Fibroblast of lung (primary cell): ENCODE measurements around the gene AVP. TPM values are rescaled to one million over a fixed set of nuclear protein-coding genes. Genes with fewer than 3 reads are reported as not detected.

Source experiments
- DNase-seq, 2 donors: peaks; one replicate each; pipeline versions ENCODE4 v3.0.0 to v3.0.0-alpha.2; 2010; ENCODE audit warnings: low read depth in 2 of 2
- H2AFZ ChIP-seq: 2 replicates; pipeline ENCODE4 v1.5.1; 2012; ENCODE audit warnings: low read length, control low read depth, inconsistent platforms
- H3K27ac ChIP-seq: 2 replicates; pipeline ENCODE4 v1.5.1; 2011; ENCODE audit warnings: low read length, control low read depth; ENCODE audit not compliant: insufficient read depth
- H3K27me3 ChIP-seq: 2 replicates; pipeline ENCODE4 v1.5.1; 2011; ENCODE audit warnings: mild to moderate bottlenecking, low read length; ENCODE audit not compliant: control insufficient read depth, insufficient read depth
- H3K36me3 ChIP-seq: 2 replicates; pipeline ENCODE4 v1.5.1; 2011; ENCODE audit warnings: low read length; ENCODE audit not compliant: control insufficient read depth, insufficient read depth
- H3K4me1 ChIP-seq: 2 replicates; pipeline ENCODE4 v1.5.1; 2011; ENCODE audit warnings: low read length; ENCODE audit not compliant: control insufficient read depth, insufficient read depth; ENCODE audit errors: extremely low read depth
- H3K4me2 ChIP-seq: 2 replicates; pipeline ENCODE4 v1.5.1; 2011; ENCODE audit warnings: low read length, control low read depth; ENCODE audit not compliant: insufficient read depth; ENCODE audit errors: extremely low read depth
- H3K4me3 ChIP-seq, 4 experiments: fragments of 200-600 bp in 1 of 4; sonication (generic) in 1 of 4; replicated peaks in 1 of 4; 2 replicates each; pipeline ENCODE4 v1.5.1; 2011 to 2016; ENCODE audit warnings: low read length in 4 of 4, low read depth in 3 of 4, mild to moderate bottlenecking in 3 of 4, control low read depth in 2 of 4, inconsistent platforms in 1 of 4, mixed read lengths in 1 of 4; ENCODE audit not compliant: insufficient read depth in 1 of 4; ENCODE audit errors: control extremely low read depth in 1 of 4
- H3K79me2 ChIP-seq: 2 replicates; pipeline ENCODE4 v1.5.1; 2012; ENCODE audit warnings: mild to moderate bottlenecking, low read length, inconsistent platforms; ENCODE audit not compliant: control insufficient read depth, insufficient read depth
- H3K9ac ChIP-seq: 2 replicates; pipeline ENCODE4 v1.5.1; 2011; ENCODE audit warnings: mild to moderate bottlenecking, low read length, control low read depth; ENCODE audit not compliant: insufficient read depth
- H3K9me3 ChIP-seq: 2 replicates; pipeline ENCODE4 v1.5.1; 2012; ENCODE audit warnings: low read depth, low read length; ENCODE audit not compliant: control insufficient read depth, insufficient read depth
- H4K20me1 ChIP-seq: 2 replicates; pipeline ENCODE4 v1.5.1; 2011; ENCODE audit warnings: low read length; ENCODE audit not compliant: control insufficient read depth, insufficient read depth; ENCODE audit errors: extremely low read depth
- EZH2 ChIP-seq: IDR thresholded peaks from 2 replicates; pipeline ENCODE4 v1.5.1; 2012; ENCODE audit warnings: low read length, control low read depth, mild to moderate bottlenecking; ENCODE audit errors: missing control alignments
- polyA plus RNA-seq, 2 donors: library from polyadenylated mRNA; depleted of rRNA in 1 of 2; stranded (reverse) in 1 of 2; unstranded in 1 of 2; fragments of >200 nt; gene quantifications; 2 replicates each; pipeline ENCODE4 v1.2.1, GENCODE V29; 2011 to 2012; ENCODE audit warnings: missing spikeins in 1 of 2
- total RNA-seq: library from RNA; depleted of rRNA; stranded (reverse); fragments of >200 nt; gene quantifications from 2 replicates; pipeline ENCODE4 v1.2.1, GENCODE V29; 2014
- TF ChIP-seq, protein P1 (sequence below), 2 donors: IDR thresholded peaks in 1 of 2; conservative IDR thresholded peaks in 1 of 2; 1 replicate in 1 of 2; 2 replicates in 1 of 2; pipeline ENCODE4 v1.5.1; 2011 to 2012; ENCODE audit warnings: low read length in 2 of 2, control low read depth in 1 of 2, inconsistent platforms in 1 of 2, low read depth in 1 of 2, mild to moderate bottlenecking in 1 of 2

Gene AVP
- total and polyA plus RNA-seq, 2 donors (not counting 1 experiment from before 2014, with no cell fraction given), result not detected

DNA sequence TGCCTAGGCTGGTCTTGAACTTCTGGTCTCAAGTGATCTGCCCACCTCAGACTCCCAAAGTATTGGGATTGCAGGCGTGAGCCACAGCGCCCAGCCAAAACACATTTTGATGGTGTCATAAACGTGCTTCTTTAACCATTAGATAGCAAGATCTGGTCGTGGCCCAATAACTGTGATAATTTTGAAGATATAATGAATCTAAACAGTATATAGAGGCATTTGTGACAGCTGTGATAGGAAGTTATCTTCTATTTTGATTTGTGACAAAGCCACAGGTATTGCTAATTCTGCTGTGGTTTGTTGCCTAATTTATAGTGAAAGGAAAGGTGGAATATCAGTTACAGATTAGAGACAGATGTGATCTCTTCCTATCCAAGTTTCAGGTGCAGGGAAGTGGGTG, 13.8 kb downstream of the AVP start:
- Histone ChIP-seq H3K27me3 (peaks cover 10% of the 10 kb centered on the region), H3K9me3 (no peaks in the 10 kb centered on the region), H2AFZ (no peak overlapping the region), H3K36me3 (no peaks in the 10 kb centered on the region), H3K4me1 (peaks cover 11% of the 10 kb centered on the region), H3K79me2 (no peaks in the 10 kb centered on the region), H3K9ac (no peak overlapping the region), H4K20me1 (no peaks in the 10 kb centered on the region), H3K27ac (no peak overlapping the region), H3K4me2 (no peak overlapping the region), H3K4me3 (no peak overlapping the region)
- DNase-seq, result no peak
- TF ChIP-seq, protein P1, sequence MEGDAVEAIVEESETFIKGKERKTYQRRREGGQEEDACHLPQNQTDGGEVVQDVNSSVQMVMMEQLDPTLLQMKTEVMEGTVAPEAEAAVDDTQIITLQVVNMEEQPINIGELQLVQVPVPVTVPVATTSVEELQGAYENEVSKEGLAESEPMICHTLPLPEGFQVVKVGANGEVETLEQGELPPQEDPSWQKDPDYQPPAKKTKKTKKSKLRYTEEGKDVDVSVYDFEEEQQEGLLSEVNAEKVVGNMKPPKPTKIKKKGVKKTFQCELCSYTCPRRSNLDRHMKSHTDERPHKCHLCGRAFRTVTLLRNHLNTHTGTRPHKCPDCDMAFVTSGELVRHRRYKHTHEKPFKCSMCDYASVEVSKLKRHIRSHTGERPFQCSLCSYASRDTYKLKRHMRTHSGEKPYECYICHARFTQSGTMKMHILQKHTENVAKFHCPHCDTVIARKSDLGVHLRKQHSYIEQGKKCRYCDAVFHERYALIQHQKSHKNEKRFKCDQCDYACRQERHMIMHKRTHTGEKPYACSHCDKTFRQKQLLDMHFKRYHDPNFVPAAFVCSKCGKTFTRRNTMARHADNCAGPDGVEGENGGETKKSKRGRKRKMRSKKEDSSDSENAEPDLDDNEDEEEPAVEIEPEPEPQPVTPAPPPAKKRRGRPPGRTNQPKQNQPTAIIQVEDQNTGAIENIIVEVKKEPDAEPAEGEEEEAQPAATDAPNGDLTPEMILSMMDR (conservative IDR thresholded peaks at IDR 0.05 in 1 of 2, IDR thresholded peaks at IDR 0.05 in 1 of 2; ENCODE audit: low read depth in 1 of 2, low read length in 2 of 2), result no peak
- TF ChIP-seq EZH2, result no peak

DNA sequence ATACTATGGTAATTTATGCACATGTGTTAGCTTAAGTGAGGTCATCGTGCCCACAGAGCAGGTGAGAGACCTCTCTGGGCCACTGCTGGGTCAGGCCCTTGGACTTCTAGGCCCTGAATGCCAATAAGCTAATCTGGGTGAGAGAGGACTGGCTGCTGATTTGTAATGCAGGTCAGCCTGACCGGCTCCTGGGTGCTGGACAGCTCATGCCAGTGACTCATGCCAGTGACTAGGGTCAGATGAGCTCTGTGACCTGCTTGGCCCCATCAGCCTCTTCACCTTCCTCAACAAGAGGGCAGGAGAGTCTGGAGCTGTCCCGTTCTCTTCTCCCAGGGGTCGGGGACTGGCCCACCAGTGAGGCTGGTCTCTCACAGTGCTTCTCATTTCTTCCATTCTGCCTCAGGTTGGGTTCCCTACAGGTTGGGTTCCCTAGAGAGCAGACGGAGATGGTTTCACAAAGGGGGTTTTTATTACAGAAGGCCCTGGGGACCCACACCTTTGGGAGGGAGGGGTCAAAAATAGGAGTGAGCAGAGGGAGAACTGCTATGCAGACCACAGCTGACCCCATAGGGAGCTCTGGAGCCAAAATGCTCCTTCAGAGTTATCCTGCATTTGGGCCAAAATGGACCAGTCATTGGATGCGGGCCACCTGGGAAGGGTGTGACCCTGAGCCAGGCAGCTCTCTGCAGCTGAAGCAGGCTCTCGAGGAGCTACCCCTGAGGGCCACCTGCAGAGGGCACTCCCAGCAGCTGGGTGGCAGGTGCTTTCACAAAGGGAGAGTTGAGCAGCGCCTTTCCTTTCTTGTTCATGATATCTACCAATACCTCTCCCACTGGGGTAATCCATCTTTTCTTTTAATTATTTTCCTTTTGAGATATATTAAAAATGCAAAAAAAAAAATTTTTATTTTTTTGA, 15.3 kb downstream of the AVP start:
- Histone ChIP-seq H3K27ac (no peak overlapping the region), H3K9me3 (no peaks in the 10 kb centered on the region), H3K27me3 (peaks cover 10% of the 10 kb centered on the region), H3K9ac (no peak overlapping the region), H3K4me1 (peaks cover 11% of the 10 kb centered on the region), H3K4me3 (no peak overlapping the region), H3K79me2 (no peaks in the 10 kb centered on the region), H3K36me3 (no peaks in the 10 kb centered on the region), H4K20me1 (no peaks in the 10 kb centered on the region), H2AFZ (no peak overlapping the region), H3K4me2 (no peak overlapping the region)
- DNase-seq, result peak in 1 of 2 donors; percentile 21
- TF ChIP-seq EZH2, result no peak
- TF ChIP-seq, protein P1 (conservative IDR thresholded peaks at IDR 0.05 in 1 of 2, IDR thresholded peaks at IDR 0.05 in 1 of 2; ENCODE audit: low read depth in 1 of 2, low read length in 2 of 2), result no peak

DNA sequence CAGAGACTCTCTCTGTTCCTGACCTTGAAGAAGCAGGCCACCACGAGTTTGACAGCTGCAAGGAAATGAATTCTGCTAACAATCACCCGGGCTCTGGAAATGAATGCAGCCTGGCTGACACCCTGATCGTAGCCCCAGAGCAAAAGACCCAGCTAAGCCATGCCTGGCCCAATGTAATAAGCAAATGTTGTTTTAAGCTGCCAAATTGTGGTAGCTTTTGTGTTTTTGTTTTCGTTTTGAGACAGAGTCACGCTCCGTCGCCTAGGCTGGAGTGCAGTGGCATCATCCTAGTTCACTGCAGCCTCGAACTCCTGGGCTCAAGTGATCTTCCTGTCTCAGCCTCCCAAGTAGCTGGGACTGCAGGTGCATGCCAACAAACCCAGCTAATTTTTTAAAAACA, 16.4 kb downstream of the AVP start:
- H3K79me2 ChIP-seq, result no peaks in the 10 kb centered on the region
- no peak for DNase-seq
- no peaks in the 10 kb centered on the region for H3K9me3 ChIP-seq
- H3K4me1 ChIP-seq, result peaks cover 11% of the 10 kb centered on the region
- no peak overlapping the region for H3K27ac ChIP-seq
- no peaks in the 10 kb centered on the region for H4K20me1 ChIP-seq
- H3K9ac ChIP-seq, result no peak overlapping the region
- H3K4me2 ChIP-seq, result no peak overlapping the region
- no peak for TF ChIP-seq EZH2
- TF ChIP-seq, protein P1 (conservative IDR thresholded peaks at IDR 0.05 in 1 of 2, IDR thresholded peaks at IDR 0.05 in 1 of 2; ENCODE audit: low read depth in 1 of 2, low read length in 2 of 2), result no peak
- H3K36me3 ChIP-seq, result no peaks in the 10 kb centered on the region
- no peak overlapping the region for H3K4me3 ChIP-seq
- H3K27me3 ChIP-seq, result peaks cover 8% of the 10 kb centered on the region
- no peak overlapping the region for H2AFZ ChIP-seq
